CD8-positive, alpha-beta memory T cell (primary cell): ENCODE measurements around the gene POU4F2. TPM values are rescaled to one million over a fixed set of nuclear protein-coding genes. Genes with fewer than 3 reads are reported as not detected.
A peak's percentile ranks its signal among the peaks of the same experiment; 100 is the strongest.

ENCODE experiments used
- CTCF ChIA-PET: fragments of 350-600 bp; sonication (Branson Sonifier 250); formaldehyde crosslinking; loops from one replicate; lab custom pipeline; 2021; ENCODE audit warnings: antibody characterized with exemption; lab: Charles Lee
- POLR2A ChIA-PET: fragments of 350-600 bp; sonication (Branson Sonifier 250); formaldehyde crosslinking; loops from one replicate; lab custom pipeline; 2021; ENCODE audit warnings: antibody characterized with exemption; lab: Charles Lee
- DNase-seq, 5 donors: peaks; one replicate each; pipeline versions ENCODE4 v3.0.0 to v3.0.0-alpha.2; 2020 to 2022; ENCODE audit warnings: mixed read lengths in 1 of 5
- H3K27ac ChIP-seq: one replicate; pipeline ENCODE4 v1.7.0; 2013; ENCODE audit warnings: low read depth, mild to moderate bottlenecking, low read length, moderate library complexity
- H3K27me3 ChIP-seq: 2 replicates; pipeline ENCODE4 v1.7.0; 2013; ENCODE audit warnings: low read length, mild to moderate bottlenecking; ENCODE audit not compliant: insufficient read depth, poor library complexity, severe bottlenecking
- H3K36me3 ChIP-seq: 2 replicates; pipeline ENCODE4 v1.7.0; 2013; ENCODE audit warnings: mild to moderate bottlenecking, low read length, moderate library complexity; ENCODE audit not compliant: insufficient read depth
- H3K4me1 ChIP-seq: 2 replicates; pipeline ENCODE4 v1.7.0; 2013; ENCODE audit warnings: mild to moderate bottlenecking, low read length, moderate library complexity; ENCODE audit not compliant: insufficient read depth
- H3K4me3 ChIP-seq: 2 replicates; pipeline ENCODE4 v1.7.0; 2013; ENCODE audit warnings: mild to moderate bottlenecking, low read length
- H3K9me3 ChIP-seq: 2 replicates; pipeline ENCODE4 v1.7.0; 2013; ENCODE audit warnings: mild to moderate bottlenecking, low read length
- H3K27ac Mint-ChIP-seq, 8 donors: one replicate each; pipeline ENCODE4 v1.8.0; 2020 to 2021; ENCODE audit warnings: mixed read lengths in 8 of 8, mild to moderate bottlenecking in 6 of 8, inconsistent platforms in 3 of 8, moderate library complexity in 3 of 8
- H3K27me3 Mint-ChIP-seq, 2 donors: one replicate each; pipeline ENCODE4 v1.8.0; 2020 to 2021; ENCODE audit warnings: mixed read lengths in 2 of 2, mild to moderate bottlenecking in 1 of 2, moderate library complexity in 1 of 2
- H3K36me3 Mint-ChIP-seq, 3 donors: one replicate each; pipeline ENCODE4 v1.8.0; 2020 to 2021; ENCODE audit warnings: mixed read lengths in 3 of 3, inconsistent platforms in 1 of 3, mild to moderate bottlenecking in 1 of 3
- H3K4me1 Mint-ChIP-seq, 3 donors: one replicate each; pipeline ENCODE4 v1.8.0; 2020 to 2021; ENCODE audit warnings: mixed read lengths in 3 of 3, inconsistent platforms in 1 of 3, mild to moderate bottlenecking in 1 of 3
- H3K4me3 Mint-ChIP-seq, 7 donors: one replicate each; pipeline ENCODE4 v1.8.0; 2020 to 2021; ENCODE audit warnings: mixed read lengths in 7 of 7, mild to moderate bottlenecking in 6 of 7, moderate library complexity in 4 of 7, inconsistent platforms in 2 of 7
- H3K9me3 Mint-ChIP-seq, 5 donors: one replicate each; pipeline ENCODE4 v1.8.0; 2020 to 2022; ENCODE audit warnings: mixed read lengths in 5 of 5, mild to moderate bottlenecking in 3 of 5, moderate library complexity in 2 of 5, inconsistent platforms in 1 of 5
- polyA plus RNA-seq: library from polyadenylated mRNA; unstranded; fragments of 300-500 nt; fragmentation: Illumina TruSeq; gene quantifications from one replicate; pipeline ENCODE4 v1.2.3, GENCODE V29; 2021
- total RNA-seq, 2 experiments: library from RNA; stranded (reverse); gene quantifications; one replicate each; pipeline ENCODE4 v1.2.3, GENCODE V29; 2021

Gene POU4F2
- total and polyA plus RNA-seq, 3 experiments from 2014 or later = not detected

DNA sequence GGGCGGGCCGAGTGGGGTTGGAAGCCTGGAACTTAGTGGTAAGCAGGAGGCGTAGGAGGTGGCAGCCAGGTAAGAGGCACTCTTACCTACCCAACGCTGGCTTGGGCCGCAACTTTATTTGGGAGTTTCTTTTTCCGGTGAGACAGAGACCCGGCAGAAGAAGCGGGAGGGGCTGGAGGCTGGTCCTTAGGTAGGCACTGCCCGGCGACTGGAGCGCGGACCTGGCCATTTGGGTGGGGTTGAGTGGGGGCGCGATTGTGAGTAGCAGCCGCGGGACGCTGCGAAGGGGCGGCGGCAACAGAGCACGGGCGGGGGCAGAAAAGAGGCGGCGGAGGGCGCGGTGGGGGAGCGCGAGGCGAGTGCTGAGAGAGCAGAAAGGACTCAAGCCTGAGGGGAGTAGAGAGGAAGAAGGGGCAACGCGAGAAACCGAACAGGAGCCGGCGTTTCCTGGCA, 334 bp upstream of the POU4F2 start:
- Histone ChIP-seq H3K4me1 (no peaks in the 10 kb centered on the region), H3K9me3 (no peaks in the 10 kb centered on the region), H3K27me3 (peaks cover 4% of the 10 kb centered on the region), H3K4me3 (no peak overlapping the region), H3K27ac (no peak overlapping the region), H3K36me3 (no peaks in the 10 kb centered on the region)
- Mint-ChIP-seq H3K4me1 (peaks cover 16 to 27% (median 18%) of the 10 kb centered on the region in 3 donors), H3K4me3 (peak overlapping the region in 4 of 7 donors; percentile 47 to 81 (median 58)), H3K36me3 (no peaks in the 10 kb centered on the region), H3K27me3 (peaks cover 70 to 89% of the 10 kb centered on the region in 2 donors), H3K9me3 (peaks cover 4 to 15% (median 7%) of the 10 kb centered on the region in 5 donors), H3K27ac (no peak overlapping the region)
- CTCF ChIA-PET = no interaction called here
- no peak for DNase-seq
- POLR2A ChIA-PET = no interaction called here

- Histone ChIP-seq H3K9me3 (no peaks in the 10 kb centered on the region), H3K4me1 (no peaks in the 10 kb centered on the region), H3K4me3 (no peak overlapping the region), H3K27me3 (peaks cover 4% of the 10 kb centered on the region), H3K27ac (no peak overlapping the region), H3K36me3 (no peaks in the 10 kb centered on the region)
- H3K4me1 Mint-ChIP-seq = peaks cover 16 to 25% (median 18%) of the 10 kb centered on the region in 3 donors
- peak overlapping the region in 5 of 7 donors; percentile 9 to 49 (median 31) for H3K4me3 Mint-ChIP-seq
- peak overlapping the region in 1 of 8 donors; percentile 16 for H3K27ac Mint-ChIP-seq
- H3K27me3 Mint-ChIP-seq = peaks cover 59 to 91% of the 10 kb centered on the region in 2 donors
- no peaks in the 10 kb centered on the region for H3K36me3 Mint-ChIP-seq
- POLR2A ChIA-PET = no interaction called here
- CTCF ChIA-PET = no interaction called here
- peaks cover 4 to 15% (median 7%) of the 10 kb centered on the region in 5 donors for H3K9me3 Mint-ChIP-seq
- no peak for DNase-seq
Measured at GRCh38 chr4:146639506-146639932, 826 bp downstream of the POU4F2 start.

GRCh38 chr4:146640021-146640464, 1.4 kb downstream of the POU4F2 start:
- peaks cover 4% of the 10 kb centered on the region for H3K27me3 ChIP-seq
- no peak overlapping the region for H3K4me3 ChIP-seq
- H3K27ac Mint-ChIP-seq = no peak overlapping the region
- no peaks in the 10 kb centered on the region for H3K36me3 ChIP-seq
- no peaks in the 10 kb centered on the region for H3K4me1 ChIP-seq
- ChIA-PET POLR2A (no interaction called here), CTCF (no interaction called here)
- no peak overlapping the region for H3K27ac ChIP-seq
- H3K27me3 Mint-ChIP-seq = peaks cover 55 to 91% of the 10 kb centered on the region in 2 donors
- peak overlapping the region in 1 of 7 donors; percentile 42 for H3K4me3 Mint-ChIP-seq
- no peaks in the 10 kb centered on the region for H3K36me3 Mint-ChIP-seq
- H3K4me1 Mint-ChIP-seq = peaks cover 16 to 25% (median 18%) of the 10 kb centered on the region in 3 donors
- H3K9me3 ChIP-seq = no peaks in the 10 kb centered on the region
- DNase-seq = no peak
- peaks cover 3 to 19% (median 6%) of the 10 kb centered on the region in 5 donors for H3K9me3 Mint-ChIP-seq

GRCh38 chr4:146640465-146641061, 1.9 kb downstream of the POU4F2 start:
- Mint-ChIP-seq H3K27me3 (peaks cover 52 to 89% of the 10 kb centered on the region in 2 donors), H3K4me3 (peak overlapping the region in 1 of 7 donors; percentile 56), H3K36me3 (no peaks in the 10 kb centered on the region), H3K27ac (no peak overlapping the region), H3K9me3 (peaks cover 3 to 19% (median 6%) of the 10 kb centered on the region in 5 donors), H3K4me1 (peaks cover 16 to 25% (median 18%) of the 10 kb centered on the region in 3 donors)
- Histone ChIP-seq H3K4me1 (no peaks in the 10 kb centered on the region), H3K4me3 (no peak overlapping the region), H3K36me3 (no peaks in the 10 kb centered on the region), H3K27ac (no peak overlapping the region), H3K9me3 (no peaks in the 10 kb centered on the region), H3K27me3 (peaks cover 4% of the 10 kb centered on the region)
- DNase-seq = no peak
- POLR2A ChIA-PET = no interaction called here
- CTCF ChIA-PET = no interaction called here

GRCh38 chr4:146641762-146642161, 3.1 kb downstream of the POU4F2 start:
- Mint-ChIP-seq H3K27ac (no peak overlapping the region), H3K4me1 (peaks cover 14 to 25% (median 16%) of the 10 kb centered on the region in 3 donors), H3K36me3 (no peaks in the 10 kb centered on the region), H3K27me3 (peaks cover 51 to 87% of the 10 kb centered on the region in 2 donors), H3K4me3 (no peak overlapping the region), H3K9me3 (peaks cover 2 to 15% (median 4%) of the 10 kb centered on the region in 5 donors)
- no peaks in the 10 kb centered on the region for H3K9me3 ChIP-seq
- DNase-seq = no peak
- H3K27me3 ChIP-seq = peaks cover 4% of the 10 kb centered on the region
- no peaks in the 10 kb centered on the region for H3K36me3 ChIP-seq
- no peak overlapping the region for H3K4me3 ChIP-seq
- CTCF ChIA-PET = no interaction called here
- POLR2A ChIA-PET = no interaction called here
- no peak overlapping the region for H3K27ac ChIP-seq
- no peaks in the 10 kb centered on the region for H3K4me1 ChIP-seq

DNA sequence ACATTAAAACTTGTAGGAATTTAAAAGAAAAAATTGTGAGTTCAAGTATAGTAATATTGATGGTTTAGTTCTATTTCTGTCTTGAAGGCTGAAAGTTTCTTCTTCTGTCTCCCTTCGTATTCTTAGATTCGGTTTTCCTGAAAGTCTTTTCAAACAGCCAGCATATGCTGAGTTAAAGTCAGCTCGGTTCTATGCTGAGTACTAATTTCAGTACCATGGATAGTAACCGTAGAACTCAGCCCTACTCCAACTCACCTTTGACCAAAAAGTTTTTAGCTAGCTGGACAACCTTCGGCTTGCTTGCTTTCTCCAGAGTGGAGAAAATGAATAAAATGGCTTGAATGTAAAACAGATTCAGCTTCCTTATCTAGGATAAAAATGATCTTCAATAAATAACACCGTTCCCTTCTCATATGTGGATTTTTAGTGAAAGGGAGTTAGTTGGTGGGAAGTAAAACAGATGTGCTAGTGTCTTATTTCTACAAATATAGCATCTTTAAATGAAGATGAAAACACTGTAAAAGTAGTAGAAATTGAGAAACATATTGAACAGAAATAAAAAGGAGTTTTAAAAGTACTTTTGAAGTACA, 5.2 kb downstream of the POU4F2 start:
- Mint-ChIP-seq H3K27ac (no peak overlapping the region), H3K36me3 (no peaks in the 10 kb centered on the region), H3K4me1 (peaks cover 7 to 17% (median 10%) of the 10 kb centered on the region in 3 donors), H3K4me3 (no peak overlapping the region), H3K9me3 (peaks cover 3 to 15% (median 5%) of the 10 kb centered on the region in 5 donors), H3K27me3 (peaks cover 45 to 81% of the 10 kb centered on the region in 2 donors)
- no peak for DNase-seq
- H3K27me3 ChIP-seq = peaks cover 4% of the 10 kb centered on the region
- no peaks in the 10 kb centered on the region for H3K9me3 ChIP-seq
- H3K4me3 ChIP-seq = no peak overlapping the region
- ChIA-PET POLR2A (no interaction called here), CTCF (no interaction called here)
- H3K27ac ChIP-seq = no peak overlapping the region
- no peaks in the 10 kb centered on the region for H3K36me3 ChIP-seq
- H3K4me1 ChIP-seq = no peaks in the 10 kb centered on the region

GRCh38 chr4:146645921-146646320, 7.2 kb downstream of the POU4F2 start:
- H3K36me3 Mint-ChIP-seq = no peaks in the 10 kb centered on the region
- no peak overlapping the region for H3K4me3 ChIP-seq
- H3K9me3 ChIP-seq = no peaks in the 10 kb centered on the region
- H3K27me3 ChIP-seq = peaks cover 5% of the 10 kb centered on the region
- POLR2A ChIA-PET = no interaction called here
- H3K27ac ChIP-seq = no peak overlapping the region
- H3K27me3 Mint-ChIP-seq = peaks cover 43 to 84% of the 10 kb centered on the region in 2 donors
- H3K4me1 Mint-ChIP-seq = peaks cover 0 to 4% (median 0%) of the 10 kb centered on the region in 3 donors
- DNase-seq = no peak
- H3K4me3 Mint-ChIP-seq = no peak overlapping the region
- no peaks in the 10 kb centered on the region for H3K4me1 ChIP-seq
- peaks cover 3 to 12% (median 5%) of the 10 kb centered on the region in 5 donors for H3K9me3 Mint-ChIP-seq
- CTCF ChIA-PET = no interaction called here
- no peak overlapping the region for H3K27ac Mint-ChIP-seq
- H3K36me3 ChIP-seq = no peaks in the 10 kb centered on the region
